Mesenchymal stem cell (in vitro differentiated cells and primary cell): Measurements from ENCODE around the gene ANKRD50. TPM values are rescaled to one million over a fixed set of nuclear protein-coding genes. Genes with fewer than 3 reads are reported as not detected.

Experiments used
- DNase-seq: peaks from one replicate; pipeline ENCODE4 v3.0.0-alpha.2; 2013
- H2AFZ ChIP-seq: one replicate; pipeline ENCODE4 v1.6.1; 2013; ENCODE audit warnings: low read depth, mild to moderate bottlenecking, control low read depth, inconsistent platforms, low read length, moderate library complexity
- H2AK5ac ChIP-seq: 2 replicates; pipeline ENCODE4 v1.6.1; 2013; ENCODE audit warnings: low read length, moderate library complexity, mild to moderate bottlenecking, inconsistent platforms; ENCODE audit not compliant: severe bottlenecking
- H2BK120ac ChIP-seq: one replicate; pipeline ENCODE4 v1.6.1; 2013; ENCODE audit warnings: low read depth, mild to moderate bottlenecking, inconsistent platforms, low read length, moderate library complexity
- H2BK12ac ChIP-seq, 2 experiments: one replicate each; pipeline ENCODE4 v1.6.1; 2013; ENCODE audit warnings: inconsistent platforms in 2 of 2, low read length in 2 of 2, mild to moderate bottlenecking in 2 of 2, moderate library complexity in 2 of 2, control low read depth in 1 of 2
- H2BK15ac ChIP-seq: one replicate; pipeline ENCODE4 v1.6.1; 2013; ENCODE audit warnings: mild to moderate bottlenecking, low read depth, inconsistent platforms; ENCODE audit not compliant: poor library complexity, severe bottlenecking
- H2BK5ac ChIP-seq: 2 replicates; pipeline ENCODE4 v1.6.1; 2013; ENCODE audit warnings: low read depth, mild to moderate bottlenecking, low read length, control low read depth, inconsistent platforms; ENCODE audit not compliant: poor library complexity, severe bottlenecking
- H3K14ac ChIP-seq, 2 experiments: one replicate each; pipeline ENCODE4 v1.6.1; 2013; ENCODE audit warnings: inconsistent platforms in 2 of 2, low read length in 2 of 2, control low read depth in 1 of 2, mild to moderate bottlenecking in 1 of 2, moderate library complexity in 1 of 2
- H3K18ac ChIP-seq, 2 experiments: one replicate each; pipeline ENCODE4 v1.6.1; 2013; ENCODE audit warnings: inconsistent platforms in 2 of 2, low read length in 2 of 2, control low read depth in 1 of 2, low read depth in 1 of 2, mild to moderate bottlenecking in 1 of 2
- H3K23ac ChIP-seq, 2 experiments: one replicate each; pipeline ENCODE4 v1.6.1; 2013; ENCODE audit warnings: inconsistent platforms in 2 of 2, low read length in 2 of 2, mild to moderate bottlenecking in 2 of 2, moderate library complexity in 2 of 2, control low read depth in 1 of 2
- H3K27ac ChIP-seq: 2 replicates; pipeline ENCODE4 v1.5.1; 2013; ENCODE audit warnings: mild to moderate bottlenecking, moderate library complexity, low read length, control low read depth, inconsistent platforms; ENCODE audit not compliant: poor library complexity, severe bottlenecking
- H3K27me3 ChIP-seq, 2 experiments: 2 replicates each; pipeline versions ENCODE4 v1.6.1 to v1.7.0; 2013; ENCODE audit warnings: low read length in 2 of 2, mild to moderate bottlenecking in 2 of 2, moderate library complexity in 2 of 2, control low read depth in 1 of 2, inconsistent platforms in 1 of 2; ENCODE audit not compliant: control insufficient read depth in 1 of 2, insufficient read depth in 1 of 2
- H3K36me3 ChIP-seq, 2 experiments: 2 replicates each; pipeline versions ENCODE4 v1.6.1 to v1.7.0; 2013; ENCODE audit warnings: low read length in 2 of 2, control low read depth in 1 of 2, inconsistent platforms in 1 of 2, low read depth in 1 of 2, mild to moderate bottlenecking in 1 of 2; ENCODE audit not compliant: insufficient read depth in 2 of 2, control insufficient read depth in 1 of 2
- H3K4ac ChIP-seq, 2 experiments: one replicate each; pipeline ENCODE4 v1.6.1; 2013; ENCODE audit warnings: inconsistent platforms in 2 of 2, low read length in 2 of 2, mild to moderate bottlenecking in 2 of 2, moderate library complexity in 2 of 2, control low read depth in 1 of 2, low read depth in 1 of 2
- H3K4me1 ChIP-seq: 2 replicates; pipeline ENCODE4 v1.6.1; 2013; ENCODE audit warnings: low read depth, low read length, control low read depth; ENCODE audit not compliant: control insufficient read depth, insufficient read depth
- H3K4me2 ChIP-seq: 2 replicates; pipeline ENCODE4 v1.6.1; 2013; ENCODE audit warnings: low read length, mild to moderate bottlenecking, inconsistent platforms; ENCODE audit not compliant: poor library complexity, severe bottlenecking
- H3K4me3 ChIP-seq, 2 experiments: 2 replicates each; pipeline versions ENCODE4 v1.5.1 to v1.7.0; 2013; ENCODE audit warnings: low read length in 2 of 2, mild to moderate bottlenecking in 2 of 2, control low read depth in 1 of 2, low read depth in 1 of 2; ENCODE audit not compliant: insufficient read depth in 1 of 2
- H3K79me1 ChIP-seq: replicated peaks from 2 replicates; pipeline ENCODE4 v1.6.1; 2013; ENCODE audit warnings: mild to moderate bottlenecking, control low read depth, low read length, inconsistent platforms; ENCODE audit not compliant: poor library complexity, severe bottlenecking
- H3K9ac ChIP-seq: 2 replicates; pipeline ENCODE4 v1.7.0; 2013; ENCODE audit warnings: mild to moderate bottlenecking, low read length, moderate library complexity
- H3K9me3 ChIP-seq: 2 replicates; pipeline ENCODE4 v1.7.0; 2013; ENCODE audit warnings: mild to moderate bottlenecking, low read length; ENCODE audit not compliant: control insufficient read depth
- H4K8ac ChIP-seq: one replicate; pipeline ENCODE4 v1.6.1; 2013; ENCODE audit warnings: inconsistent platforms, mild to moderate bottlenecking, low read length, moderate library complexity
- H4K91ac ChIP-seq: one replicate; pipeline ENCODE4 v1.6.1; 2013; ENCODE audit warnings: mild to moderate bottlenecking, low read length, inconsistent platforms
- WGBS: methylation state at CpG from one replicate; pipeline ENCODE4 v1.1.7; 2013; ENCODE audit warnings: mixed read lengths; 5-methylcytosine and 5-hydroxymethylcytosine counted together
- polyA plus RNA-seq, 2 experiments: library from polyadenylated mRNA; stranded (reverse); fragments of 200-250 nt; gene quantifications; one replicate each; pipeline ENCODE4 v1.2.3, GENCODE V29; 2013

Gene ANKRD50, protein sequence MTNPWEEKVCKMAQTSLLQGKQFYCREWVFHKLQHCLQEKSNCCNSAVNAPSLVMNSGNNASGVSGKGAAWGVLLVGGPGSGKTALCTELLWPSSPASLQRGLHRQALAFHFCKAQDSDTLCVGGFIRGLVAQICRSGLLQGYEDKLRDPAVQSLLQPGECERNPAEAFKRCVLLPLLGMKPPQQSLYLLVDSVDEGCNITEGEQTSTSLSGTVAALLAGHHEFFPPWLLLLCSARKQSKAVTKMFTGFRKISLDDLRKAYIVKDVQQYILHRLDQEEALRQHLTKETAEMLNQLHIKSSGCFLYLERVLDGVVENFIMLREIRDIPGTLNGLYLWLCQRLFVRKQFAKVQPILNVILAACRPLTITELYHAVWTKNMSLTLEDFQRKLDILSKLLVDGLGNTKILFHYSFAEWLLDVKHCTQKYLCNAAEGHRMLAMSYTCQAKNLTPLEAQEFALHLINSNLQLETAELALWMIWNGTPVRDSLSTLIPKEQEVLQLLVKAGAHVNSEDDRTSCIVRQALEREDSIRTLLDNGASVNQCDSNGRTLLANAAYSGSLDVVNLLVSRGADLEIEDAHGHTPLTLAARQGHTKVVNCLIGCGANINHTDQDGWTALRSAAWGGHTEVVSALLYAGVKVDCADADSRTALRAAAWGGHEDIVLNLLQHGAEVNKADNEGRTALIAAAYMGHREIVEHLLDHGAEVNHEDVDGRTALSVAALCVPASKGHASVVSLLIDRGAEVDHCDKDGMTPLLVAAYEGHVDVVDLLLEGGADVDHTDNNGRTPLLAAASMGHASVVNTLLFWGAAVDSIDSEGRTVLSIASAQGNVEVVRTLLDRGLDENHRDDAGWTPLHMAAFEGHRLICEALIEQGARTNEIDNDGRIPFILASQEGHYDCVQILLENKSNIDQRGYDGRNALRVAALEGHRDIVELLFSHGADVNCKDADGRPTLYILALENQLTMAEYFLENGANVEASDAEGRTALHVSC (N-terminal part only)
- polyA plus RNA-seq (2013, experiment 1 of 2), result 15.1 TPM
- polyA plus RNA-seq (2013, experiment 2 of 2), result 14.8 TPM

GRCh38 chr4:124712372-124713184, at the start of gene ANKRD50:
Gene ANKRD50 (minus strand): TSS chr4:124712732. CDS start chr4:124710511, 2,221 bp downstream.
- Histone ChIP-seq H4K8ac (peak within 1 kb of the TSS; percentile 88), H3K4me1 (peaks cover 6% of the 10 kb centered on the region), H2BK5ac (peak within 1 kb of the TSS; percentile 96), H2AFZ (peak within 1 kb of the TSS; percentile 82), H3K9ac (peak within 1 kb of the TSS; percentile 99), H3K14ac (peak within 1 kb of the TSS in 1 of 2 experiments; percentile 96), H4K91ac (peak within 1 kb of the TSS; percentile 94), H3K79me1 (no peaks in the 10 kb centered on the region), H2BK12ac (peak within 1 kb of the TSS; percentile 15 to 88), H2BK15ac (peak within 1 kb of the TSS; percentile 99), H3K18ac (peak within 1 kb of the TSS; percentile 98), H3K27me3 (no peaks in the 10 kb centered on the region), H3K23ac (peak within 1 kb of the TSS; percentile 85 to 93), H2BK120ac (peak within 1 kb of the TSS; percentile 82), H3K4me3 (peak within 1 kb of the TSS; percentile 89 to 93), H3K9me3 (no peaks in the 10 kb centered on the region), H2AK5ac (peak within 1 kb of the TSS; percentile 79), H3K27ac (peak within 1 kb of the TSS; percentile 98), H3K4ac (peak within 1 kb of the TSS; percentile 73 to 95), H3K4me2 (peak within 1 kb of the TSS; percentile 77), H3K36me3 (peaks cover 0 to 2% of the 10 kb centered on the region in 2 experiments)
- DNase-seq, result peak; percentile 96
- WGBS, result under 1% methylated on average over 35 of the region's 85 CpGs

DNA sequence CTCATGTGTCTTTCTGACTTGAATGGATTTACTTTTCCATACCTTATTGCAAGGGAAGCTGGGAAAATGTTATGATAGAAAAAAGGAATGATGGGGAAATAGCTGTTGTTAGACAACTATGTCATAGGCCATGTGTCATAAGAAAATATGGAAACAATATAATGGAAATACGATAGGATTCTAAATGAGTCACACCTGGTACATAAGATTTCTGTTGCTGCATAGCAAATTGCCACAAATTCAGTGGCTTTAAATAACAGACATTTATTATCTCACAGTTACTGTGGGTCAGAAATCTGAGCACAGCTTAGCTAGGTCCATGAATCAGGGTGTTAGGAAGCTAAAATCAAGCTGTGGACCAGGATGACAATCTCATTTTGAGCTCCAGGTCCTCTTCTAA, 44.6 kb upstream of the ANKRD50 start:
- no peak overlapping the region for H2AK5ac ChIP-seq
- H3K9ac ChIP-seq, result no peak overlapping the region
- H3K23ac ChIP-seq, result no peak overlapping the region
- no peak overlapping the region for H2BK15ac ChIP-seq
- no peak overlapping the region for H3K27ac ChIP-seq
- H2BK12ac ChIP-seq, result no peak overlapping the region
- DNase-seq, result no peak
- H2BK5ac ChIP-seq, result no peak overlapping the region
- no peak overlapping the region for H3K4me2 ChIP-seq
- H3K14ac ChIP-seq, result no peak overlapping the region
- H3K4ac ChIP-seq, result no peak overlapping the region
- no peaks in the 10 kb centered on the region for H3K79me1 ChIP-seq
- H3K4me1 ChIP-seq, result no peaks in the 10 kb centered on the region
- no peak overlapping the region for H3K18ac ChIP-seq
- no peak overlapping the region for H2BK120ac ChIP-seq
- no peak overlapping the region for H4K8ac ChIP-seq
- WGBS, result no CpG with 5 or more reads among the region's 1 CpG
- no peaks in the 10 kb centered on the region for H3K36me3 ChIP-seq
- no peaks in the 10 kb centered on the region for H3K9me3 ChIP-seq
- H3K4me3 ChIP-seq, result no peak overlapping the region
- H3K27me3 ChIP-seq, result no peaks in the 10 kb centered on the region
- H2AFZ ChIP-seq, result no peak overlapping the region
- H4K91ac ChIP-seq, result no peak overlapping the region

GRCh38 chr4:124754681-124755080, 42.1 kb upstream of the ANKRD50 start:
- Histone ChIP-seq H3K9me3 (no peaks in the 10 kb centered on the region), H3K4me2 (no peak overlapping the region), H2AK5ac (no peak overlapping the region), H4K91ac (no peak overlapping the region), H3K23ac (no peak overlapping the region), H3K4me1 (no peaks in the 10 kb centered on the region), H4K8ac (no peak overlapping the region), H3K9ac (no peak overlapping the region), H2BK5ac (no peak overlapping the region), H3K18ac (no peak overlapping the region), H2AFZ (no peak overlapping the region), H3K4me3 (no peak overlapping the region), H2BK12ac (no peak overlapping the region), H3K79me1 (no peaks in the 10 kb centered on the region), H3K27me3 (no peaks in the 10 kb centered on the region), H2BK120ac (no peak overlapping the region), H2BK15ac (no peak overlapping the region), H3K36me3 (no peaks in the 10 kb centered on the region), H3K27ac (no peak overlapping the region), H3K14ac (no peak overlapping the region), H3K4ac (no peak overlapping the region)
- DNase-seq, result no peak
